ENCODE data around the gene SEC61A2. TPM values are rescaled to one million over a fixed set of nuclear protein-coding genes. Genes with fewer than 3 reads are reported as not detected.

Gene SEC61A2
- total RNA-seq, 1 experiment from 2014 or later = 6.8 TPM

- no TSS peak for BruUV-seq (replicated peaks)
- Histone ChIP-seq H3K79me2 (ENCODE audit: low read depth) (peaks cover 22% of the 10 kb centered on the region), H3F3A (ENCODE audit: insufficient read depth, low read depth) (no peaks in the 10 kb centered on the region), H3K4me1 (replicated peaks; ENCODE audit: insufficient read depth) (no peaks in the 10 kb centered on the region), H3K27ac (no peak overlapping the region), H3K4me2 (no peak overlapping the region), H3K36me3 (ENCODE audit: low read depth) (no peaks in the 10 kb centered on the region), H4K20me1 (ENCODE audit: insufficient read depth) (peaks cover 16% of the 10 kb centered on the region), H2AFZ (no peak overlapping the region), H3K27me3 (ENCODE audit: insufficient read depth, low read depth) (no peaks in the 10 kb centered on the region), H3K9me2 (ENCODE audit: insufficient read depth) (no peaks in the 10 kb centered on the region), H3K9me3 (ENCODE audit: insufficient read depth, low read depth) (no peaks in the 10 kb centered on the region), H3K4me3 (no peak overlapping the region)
- TF ChIP-seq CTCF (conservative IDR thresholded peaks at IDR 0.05) (no peak), EZH2 (IDR thresholded peaks at IDR 0.05; ENCODE audit: low read depth) (no peak)
- DNase-seq = no peak
- intact Hi-C loops (cut with micrococcal nuclease; ENCODE audit: unreplicated experiment) = no loop called here
- CTCF ChIA-PET = no interaction called here
- POLR2A ChIA-PET (ENCODE audit: unreplicated experiment) = no interaction called here
Observed at GRCh38 chr10:12205082-12205481, 75.6 kb downstream of the SEC61A2 start.

- Histone ChIP-seq H3K4me2 (no peak overlapping the region), H3K9me2 (ENCODE audit: insufficient read depth) (no peaks in the 10 kb centered on the region), H3K27ac (no peak overlapping the region), H3K36me3 (ENCODE audit: low read depth) (no peaks in the 10 kb centered on the region), H3F3A (ENCODE audit: insufficient read depth, low read depth) (no peaks in the 10 kb centered on the region), H4K20me1 (ENCODE audit: insufficient read depth) (peaks cover 16% of the 10 kb centered on the region), H3K4me1 (replicated peaks; ENCODE audit: insufficient read depth) (no peaks in the 10 kb centered on the region), H3K27me3 (ENCODE audit: insufficient read depth, low read depth) (no peaks in the 10 kb centered on the region), H3K9me3 (ENCODE audit: insufficient read depth, low read depth) (no peaks in the 10 kb centered on the region), H2AFZ (no peak overlapping the region), H3K4me3 (no peak overlapping the region), H3K79me2 (ENCODE audit: low read depth) (peaks cover 11% of the 10 kb centered on the region; the same call in 1 of the 2 replicates)
- DNase-seq = no peak
- no TSS peak for BruUV-seq (replicated peaks)
- TF ChIP-seq CTCF (conservative IDR thresholded peaks at IDR 0.05) (no peak), EZH2 (IDR thresholded peaks at IDR 0.05; ENCODE audit: low read depth) (no peak)
- ChIA-PET POLR2A (ENCODE audit: unreplicated experiment) (no interaction called here), CTCF (no interaction called here)
- intact Hi-C loops (cut with micrococcal nuclease; ENCODE audit: unreplicated experiment) = no loop called here
Observed at GRCh38 chr10:12207114-12207513, 77.6 kb downstream of the SEC61A2 start.

- H3K79me2 ChIP-seq (ENCODE audit: low read depth) = peaks cover 11% of the 10 kb centered on the region; the same call in 1 of the 2 replicates
- H3K4me1 ChIP-seq (replicated peaks; ENCODE audit: insufficient read depth) = no peaks in the 10 kb centered on the region
- no peaks in the 10 kb centered on the region for H3K9me2 ChIP-seq (ENCODE audit: insufficient read depth)
- no peak overlapping the region for H2AFZ ChIP-seq
- no peak for DNase-seq
- H3K4me2 ChIP-seq = no peak overlapping the region
- H3K36me3 ChIP-seq (ENCODE audit: low read depth) = no peaks in the 10 kb centered on the region
- POLR2A ChIA-PET (ENCODE audit: unreplicated experiment) = no interaction called here
- no TSS peak for BruUV-seq (replicated peaks)
- CTCF ChIA-PET = no interaction called here
- no peak for TF ChIP-seq CTCF (conservative IDR thresholded peaks at IDR 0.05)
- no peak for TF ChIP-seq EZH2 (IDR thresholded peaks at IDR 0.05; ENCODE audit: low read depth)
- no peaks in the 10 kb centered on the region for H3K9me3 ChIP-seq (ENCODE audit: insufficient read depth, low read depth)
- no peak overlapping the region for H3K27ac ChIP-seq
- intact Hi-C loops (cut with micrococcal nuclease; ENCODE audit: unreplicated experiment) = no loop called here
- no peaks in the 10 kb centered on the region for H3K27me3 ChIP-seq (ENCODE audit: insufficient read depth, low read depth)
- no peak overlapping the region for H3K4me3 ChIP-seq
- peaks cover 15% of the 10 kb centered on the region for H4K20me1 ChIP-seq (ENCODE audit: insufficient read depth)
- no peaks in the 10 kb centered on the region for H3F3A ChIP-seq (ENCODE audit: insufficient read depth, low read depth)
Observed at GRCh38 chr10:12208460-12208859, 79.0 kb downstream of the SEC61A2 start.
